ENCODE data around the gene PPFIBP1.

PPFIBP1 gene

DNA sequence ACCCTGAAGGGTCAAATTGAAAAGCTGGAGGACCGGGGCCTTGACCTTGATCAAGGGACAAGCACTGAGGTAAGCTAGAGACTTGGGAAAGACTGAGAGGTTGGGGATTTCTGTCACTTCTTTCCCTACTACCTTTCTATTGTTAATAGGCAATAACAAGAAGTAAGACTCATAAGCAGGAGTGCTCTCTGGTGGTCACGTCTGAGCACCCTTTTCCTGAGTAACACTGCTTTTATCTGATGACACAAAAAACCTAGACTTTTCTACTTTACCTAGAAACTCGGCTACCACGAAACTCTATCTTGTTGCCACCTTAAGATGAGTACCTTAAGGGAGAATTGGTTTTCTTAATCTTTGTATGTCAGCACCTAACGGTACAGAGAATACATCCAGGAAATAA lies 35.5 kb upstream of the PPFIBP1 start:
- Histone ChIP-seq H3K27me3 (replicated peaks; ENCODE audit: insufficient read depth, low read length) (no peaks in the 10 kb centered on the region), H3K79me2 (ENCODE audit: low read length) (no peaks in the 10 kb centered on the region)

DNA sequence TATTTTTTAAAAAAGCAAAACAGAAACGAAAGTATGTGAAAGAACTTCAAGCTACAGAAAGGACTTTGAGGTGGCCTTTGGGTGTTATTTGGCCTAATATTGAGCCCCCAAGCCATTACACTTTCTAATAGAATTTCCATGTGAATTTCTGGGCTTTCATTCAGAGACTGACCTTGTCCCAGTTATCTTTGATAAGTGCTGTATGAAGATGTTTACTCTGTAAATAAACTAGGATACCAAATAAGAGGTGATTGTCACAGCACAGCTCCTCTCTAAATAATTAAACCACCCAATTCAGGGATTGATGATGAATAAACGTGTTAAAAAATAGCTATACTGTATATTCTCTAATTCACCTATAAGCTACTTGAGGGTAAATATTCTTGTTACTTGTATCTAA lies 32.8 kb upstream of the PPFIBP1 start:
- no peak overlapping the region for H2AFZ ChIP-seq (ENCODE audit: low read length)
- no peaks in the 10 kb centered on the region for H3K36me3 ChIP-seq (replicated peaks; ENCODE audit: insufficient read depth, low read length)
- no peak overlapping the region for H3K9ac ChIP-seq (ENCODE audit: low read length)
- no peak overlapping the region for H3K4me2 ChIP-seq (ENCODE audit: low read depth, low read length)
- no peaks in the 10 kb centered on the region for H3K4me1 ChIP-seq (ENCODE audit: low read length)
- no peak for TF ChIP-seq EZH2 (optimal IDR thresholded peaks at IDR 0.05; ENCODE audit: low read depth, low read length)
- TF ChIP-seq, protein P1, sequence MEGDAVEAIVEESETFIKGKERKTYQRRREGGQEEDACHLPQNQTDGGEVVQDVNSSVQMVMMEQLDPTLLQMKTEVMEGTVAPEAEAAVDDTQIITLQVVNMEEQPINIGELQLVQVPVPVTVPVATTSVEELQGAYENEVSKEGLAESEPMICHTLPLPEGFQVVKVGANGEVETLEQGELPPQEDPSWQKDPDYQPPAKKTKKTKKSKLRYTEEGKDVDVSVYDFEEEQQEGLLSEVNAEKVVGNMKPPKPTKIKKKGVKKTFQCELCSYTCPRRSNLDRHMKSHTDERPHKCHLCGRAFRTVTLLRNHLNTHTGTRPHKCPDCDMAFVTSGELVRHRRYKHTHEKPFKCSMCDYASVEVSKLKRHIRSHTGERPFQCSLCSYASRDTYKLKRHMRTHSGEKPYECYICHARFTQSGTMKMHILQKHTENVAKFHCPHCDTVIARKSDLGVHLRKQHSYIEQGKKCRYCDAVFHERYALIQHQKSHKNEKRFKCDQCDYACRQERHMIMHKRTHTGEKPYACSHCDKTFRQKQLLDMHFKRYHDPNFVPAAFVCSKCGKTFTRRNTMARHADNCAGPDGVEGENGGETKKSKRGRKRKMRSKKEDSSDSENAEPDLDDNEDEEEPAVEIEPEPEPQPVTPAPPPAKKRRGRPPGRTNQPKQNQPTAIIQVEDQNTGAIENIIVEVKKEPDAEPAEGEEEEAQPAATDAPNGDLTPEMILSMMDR (IDR thresholded peaks at IDR 0.05; ENCODE audit: low read length) = no peak
- TF ChIP-seq EZH2phosphoT487 (IDR thresholded peaks at IDR 0.05; ENCODE audit: low read length) = no peak
- H3K27me3 ChIP-seq (replicated peaks; ENCODE audit: insufficient read depth, low read length) = no peaks in the 10 kb centered on the region
- H3K9me3 ChIP-seq (replicated peaks; ENCODE audit: insufficient read depth, low read length) = no peaks in the 10 kb centered on the region
- no peak for DNase-seq
- H3K79me2 ChIP-seq (ENCODE audit: low read length) = no peaks in the 10 kb centered on the region
- H3K4me3 ChIP-seq (ENCODE audit: low read length) = no peak overlapping the region
- H3K9me2 ChIP-seq (replicated peaks; ENCODE audit: insufficient read depth, low read length) = no peaks in the 10 kb centered on the region
- H3K27ac ChIP-seq (ENCODE audit: low read length) = no peak overlapping the region
- H4K20me1 ChIP-seq (ENCODE audit: insufficient read depth, low read length) = no peaks in the 10 kb centered on the region
- H3F3A ChIP-seq (ENCODE audit: insufficient read depth, low read length) = no peaks in the 10 kb centered on the region

More for the DNA sequence above, 35.5 kb upstream of the PPFIBP1 start:
- H3F3A ChIP-seq (ENCODE audit: insufficient read depth, low read length) = no peaks in the 10 kb centered on the region
- no peaks in the 10 kb centered on the region for H3K9me2 ChIP-seq (replicated peaks; ENCODE audit: insufficient read depth, low read length)
- TF ChIP-seq EZH2phosphoT487 (IDR thresholded peaks at IDR 0.05; ENCODE audit: low read length) (no peak), EZH2 (optimal IDR thresholded peaks at IDR 0.05; ENCODE audit: low read depth, low read length) (no peak)
- TF ChIP-seq, protein P1 (IDR thresholded peaks at IDR 0.05; ENCODE audit: low read length) = no peak
- H3K27ac ChIP-seq (ENCODE audit: low read length) = no peak overlapping the region
- H3K4me3 ChIP-seq (ENCODE audit: low read length) = no peak overlapping the region
- no peaks in the 10 kb centered on the region for H3K36me3 ChIP-seq (replicated peaks; ENCODE audit: insufficient read depth, low read length)
- H3K9me3 ChIP-seq (replicated peaks; ENCODE audit: insufficient read depth, low read length) = no peaks in the 10 kb centered on the region
- H3K4me2 ChIP-seq (ENCODE audit: low read depth, low read length) = no peak overlapping the region
- no peak overlapping the region for H3K9ac ChIP-seq (ENCODE audit: low read length)
- H4K20me1 ChIP-seq (ENCODE audit: insufficient read depth, low read length) = no peaks in the 10 kb centered on the region
- no peak for DNase-seq
- H3K4me1 ChIP-seq (ENCODE audit: low read length) = no peaks in the 10 kb centered on the region
- H2AFZ ChIP-seq (ENCODE audit: low read length) = no peak overlapping the region

DNA sequence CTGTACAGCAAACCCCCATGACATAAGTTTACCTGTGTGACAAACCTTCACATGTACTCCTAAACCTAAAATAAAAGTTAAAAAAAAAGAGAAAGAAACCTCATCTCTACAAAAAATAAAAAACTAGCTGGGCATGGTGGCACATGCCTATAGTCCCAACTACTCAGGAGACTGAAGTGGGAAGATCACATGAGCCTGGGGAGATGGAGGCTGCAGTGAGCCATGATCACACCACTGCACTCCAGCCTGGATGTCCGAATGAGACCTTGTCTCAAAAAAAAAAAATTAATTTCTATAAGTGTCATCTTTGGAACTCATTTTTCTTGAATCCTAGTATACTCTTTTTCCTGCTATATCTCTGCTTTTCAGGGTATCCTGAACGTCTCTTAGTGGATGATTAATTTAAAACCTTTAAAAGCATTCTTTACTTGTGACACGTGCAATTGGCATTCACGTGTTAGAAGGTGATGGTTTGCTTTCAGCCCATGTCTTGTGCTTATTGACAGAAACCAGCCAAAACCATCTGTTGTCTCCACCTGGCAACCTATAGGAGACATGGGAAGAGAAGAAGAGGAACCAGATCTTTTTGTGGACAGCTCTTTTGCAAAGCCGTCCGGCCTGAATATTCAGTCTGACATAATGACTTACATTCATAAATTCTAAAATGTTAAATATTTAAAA lies 30.6 kb upstream of the PPFIBP1 start:
- no peaks in the 10 kb centered on the region for H4K20me1 ChIP-seq (ENCODE audit: insufficient read depth, low read length)
- H3K4me2 ChIP-seq (ENCODE audit: low read depth, low read length) = no peak overlapping the region
- H2AFZ ChIP-seq (ENCODE audit: low read length) = no peak overlapping the region

More for the DNA sequence above, 30.6 kb upstream of the PPFIBP1 start:
- H3K9me2 ChIP-seq (replicated peaks; ENCODE audit: insufficient read depth, low read length) = no peaks in the 10 kb centered on the region
- H3K27me3 ChIP-seq (replicated peaks; ENCODE audit: insufficient read depth, low read length) = no peaks in the 10 kb centered on the region
- no peak overlapping the region for H3K9ac ChIP-seq (ENCODE audit: low read length)
- H3F3A ChIP-seq (ENCODE audit: insufficient read depth, low read length) = no peaks in the 10 kb centered on the region
- no peak overlapping the region for H3K4me3 ChIP-seq (ENCODE audit: low read length)
- no peak overlapping the region for H3K27ac ChIP-seq (ENCODE audit: low read length)
- H3K79me2 ChIP-seq (ENCODE audit: low read length) = no peaks in the 10 kb centered on the region
- DNase-seq = no peak
- H3K4me1 ChIP-seq (ENCODE audit: low read length) = no peaks in the 10 kb centered on the region
- TF ChIP-seq, protein P1 (IDR thresholded peaks at IDR 0.05; ENCODE audit: low read length) = no peak
- no peak for TF ChIP-seq EZH2phosphoT487 (IDR thresholded peaks at IDR 0.05; ENCODE audit: low read length)
- TF ChIP-seq EZH2 (optimal IDR thresholded peaks at IDR 0.05; ENCODE audit: low read depth, low read length) = no peak
- no peaks in the 10 kb centered on the region for H3K9me3 ChIP-seq (replicated peaks; ENCODE audit: insufficient read depth, low read length)
- no peaks in the 10 kb centered on the region for H3K36me3 ChIP-seq (replicated peaks; ENCODE audit: insufficient read depth, low read length)

Measured in MM.1S (cell line).